ENCODE results near the gene FBXO28. TPM values are rescaled to one million over a fixed set of nuclear protein-coding genes. Genes with fewer than 3 reads are reported as not detected.

Gene FBXO28
- total and polyA plus RNA-seq, 10 of the 15 experiments (the other 5 are each of a cell fraction or from before 2014, with no cell fraction given), result 4.3 to 23.2 (median 18.4) TPM

DNA sequence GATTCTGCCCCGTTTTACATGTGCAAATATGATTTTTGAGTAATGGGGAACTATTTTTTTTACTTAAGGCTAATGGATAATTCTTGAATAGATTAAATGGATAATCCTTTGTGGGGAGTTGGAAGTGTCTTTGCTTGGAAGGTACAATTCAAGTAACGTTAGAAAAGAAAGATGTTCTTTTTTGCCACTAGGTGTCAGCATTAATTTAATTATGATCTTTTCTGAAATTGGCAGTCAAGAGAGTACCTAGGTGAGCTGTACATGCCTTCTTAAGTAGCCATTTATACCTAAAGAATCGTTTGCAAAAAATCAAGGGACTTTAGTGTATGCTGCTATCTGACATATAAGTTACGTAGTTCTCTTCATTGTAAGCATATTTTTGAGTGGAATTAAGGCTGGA, 2.2 kb downstream of the FBXO28 start:
- Histone ChIP-seq H4K20me1 (ENCODE audit: control insufficient read depth, insufficient read depth) (peaks cover 3% of the 10 kb centered on the region; the same call in 1 of the 2 replicates), H3K36me3 (ENCODE audit: control insufficient read depth in 2 of 2, insufficient read depth in 2 of 2, low read length in 1 of 2) (peaks cover 0 to 3% of the 10 kb centered on the region in 2 experiments; a peak in 1 of 4 replicates), H3K27ac (ENCODE audit: control insufficient read depth, insufficient read depth) (no peak overlapping the region), H3K4me1 (ENCODE audit: control insufficient read depth, insufficient read depth, low read length) (0 out of 2 replicates have a peak, but pooled peaks cover 2% of the 10 kb centered on the region), H3K4me3 (peak overlapping the region; percentile 2; the same call in 1 of the 2 replicates), H3K27me3 (replicated peaks in 1 of 2; ENCODE audit: control insufficient read depth in 2 of 2, insufficient read depth in 2 of 2, low read length in 1 of 2) (no peaks in the 10 kb centered on the region), H3K9me3 (replicated peaks; ENCODE audit: control insufficient read depth, insufficient read depth, low read length) (no peaks in the 10 kb centered on the region), H3K79me2 (ENCODE audit: control insufficient read depth, insufficient read depth, low read length) (peaks cover 51% of the 10 kb centered on the region), H2AFZ (ENCODE audit: control insufficient read depth, low read depth, low read length) (no peak overlapping the region), H3K9ac (ENCODE audit: control insufficient read depth, insufficient read depth, low read length) (no peak overlapping the region), H3K4me2 (ENCODE audit: control insufficient read depth, insufficient read depth) (0 out of 2 replicates have a peak overlapping the region, but pooled peaks have one; percentile 30)
- WGBS (ENCODE audit: insufficient coverage, insufficient replicate concordance, low lambda C conversion rate, missing lambda C conversion rate), result 0% methylated on average over 4 of the region's 4 CpGs
- ChIA-PET POLR2A (interaction anchor here (1.0 to 2.0 kb wide), 3 partner anchors 53 to 341 kb away, joined by 3 to 6 read pairs (median 3); partner anchors contain the start of gene NVL), SMC1A (ENCODE audit: uncharacterized antibody, unreplicated experiment) (interaction anchor here (0.7 to 4.5 kb wide), 40 partner anchors 8 to 807 kb away, joined by 3 to 60 read pairs (median 4); partner anchors contain the start of genes NVL and WDR26), CTCF (interaction anchor here (0.6 to 4.8 kb wide), 57 partner anchors 9 to 807 kb away, joined by 3 to 98 read pairs (median 4); partner anchors contain the start of genes DEGS1 and NVL), RAD21 (ENCODE audit: unreplicated experiment) (interaction anchor here (0.6 to 4.1 kb wide), 25 partner anchors 9 to 807 kb away, joined by 3 to 50 read pairs (median 3); partner anchors contain the start of genes DEGS1 and NVL)
- peak; percentile 47 for DNase-seq (ENCODE audit: low read depth, low spot score)
- intact Hi-C loops (cut with micrococcal nuclease; ENCODE audit: unreplicated experiment), result loop anchor here (1.0 to 2.0 kb wide), 3 partner anchors 67 to 341 kb away; partner anchors contain the start of gene DEGS1
- BruUV-seq (replicated peaks), result no TSS peak
- FAIRE-seq, result peak; percentile 62
- in situ Hi-C loops (cut with MboI), result loop anchor here (5.0 kb wide), 1 partner anchor 341 kb away; no protein-coding TSS in a partner anchor
- peak; percentile 60 for ATAC-seq
- TF ChIP-seq RAD21 (IDR thresholded peaks at IDR 0.05; ENCODE audit: insufficient read depth, low read depth, low read length), result peak; percentile 68
- TF ChIP-seq LARP7 (IDR thresholded peaks at IDR 0.05), result no peak
- TF ChIP-seq, protein P1, sequence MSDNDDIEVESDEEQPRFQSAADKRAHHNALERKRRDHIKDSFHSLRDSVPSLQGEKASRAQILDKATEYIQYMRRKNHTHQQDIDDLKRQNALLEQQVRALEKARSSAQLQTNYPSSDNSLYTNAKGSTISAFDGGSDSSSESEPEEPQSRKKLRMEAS (IDR thresholded peaks at IDR 0.05; ENCODE audit: low read depth, low read length), result no peak
- no peak for TF ChIP-seq SMAD1 (IDR thresholded peaks at IDR 0.05; ENCODE audit: low read depth, partially characterized antibody)
- no peak for TF ChIP-seq ZSCAN29 (IDR thresholded peaks at IDR 0.05)
- no peak for TF ChIP-seq ZNF217 (IDR thresholded peaks at IDR 0.05)
- TF ChIP-seq, protein P2, sequence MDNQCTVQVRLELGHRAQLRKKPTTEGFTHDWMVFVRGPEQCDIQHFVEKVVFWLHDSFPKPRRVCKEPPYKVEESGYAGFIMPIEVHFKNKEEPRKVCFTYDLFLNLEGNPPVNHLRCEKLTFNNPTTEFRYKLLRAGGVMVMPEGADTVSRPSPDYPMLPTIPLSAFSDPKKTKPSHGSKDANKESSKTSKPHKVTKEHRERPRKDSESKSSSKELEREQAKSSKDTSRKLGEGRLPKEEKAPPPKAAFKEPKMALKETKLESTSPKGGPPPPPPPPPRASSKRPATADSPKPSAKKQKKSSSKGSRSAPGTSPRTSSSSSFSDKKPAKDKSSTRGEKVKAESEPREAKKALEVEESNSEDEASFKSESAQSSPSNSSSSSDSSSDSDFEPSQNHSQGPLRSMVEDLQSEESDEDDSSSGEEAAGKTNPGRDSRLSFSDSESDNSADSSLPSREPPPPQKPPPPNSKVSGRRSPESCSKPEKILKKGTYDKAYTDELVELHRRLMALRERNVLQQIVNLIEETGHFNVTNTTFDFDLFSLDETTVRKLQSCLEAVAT (IDR thresholded peaks at IDR 0.05), result no peak
- TF ChIP-seq IRF4 (IDR thresholded peaks at IDR 0.05; ENCODE audit: low read depth, low read length), result no peak
- TF ChIP-seq CBX3 (IDR thresholded peaks at IDR 0.05; ENCODE audit: borderline replicate concordance, low read depth), result no peak
- TF ChIP-seq SMC3 (IDR thresholded peaks at IDR 0.05; ENCODE audit: borderline replicate concordance, low read length), result peak; percentile 55; the same call in 1 of the 2 replicates
- TF ChIP-seq JUNB (IDR thresholded peaks at IDR 0.05), result no peak
- TF ChIP-seq FOXM1 (IDR thresholded peaks at IDR 0.05; ENCODE audit: low read depth, low read length), result 0 out of 2 replicates have a peak, but pooled peaks have one; percentile 25
- no peak for TF ChIP-seq SP1 (IDR thresholded peaks at IDR 0.05; ENCODE audit: low read depth, low read length)
- TF ChIP-seq, protein P3, sequence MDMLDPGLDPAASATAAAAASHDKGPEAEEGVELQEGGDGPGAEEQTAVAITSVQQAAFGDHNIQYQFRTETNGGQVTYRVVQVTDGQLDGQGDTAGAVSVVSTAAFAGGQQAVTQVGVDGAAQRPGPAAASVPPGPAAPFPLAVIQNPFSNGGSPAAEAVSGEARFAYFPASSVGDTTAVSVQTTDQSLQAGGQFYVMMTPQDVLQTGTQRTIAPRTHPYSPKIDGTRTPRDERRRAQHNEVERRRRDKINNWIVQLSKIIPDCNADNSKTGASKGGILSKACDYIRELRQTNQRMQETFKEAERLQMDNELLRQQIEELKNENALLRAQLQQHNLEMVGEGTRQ (IDR thresholded peaks at IDR 0.05; ENCODE audit: borderline replicate concordance, low read depth, low read length), result no peak
- TF ChIP-seq, protein P4, sequence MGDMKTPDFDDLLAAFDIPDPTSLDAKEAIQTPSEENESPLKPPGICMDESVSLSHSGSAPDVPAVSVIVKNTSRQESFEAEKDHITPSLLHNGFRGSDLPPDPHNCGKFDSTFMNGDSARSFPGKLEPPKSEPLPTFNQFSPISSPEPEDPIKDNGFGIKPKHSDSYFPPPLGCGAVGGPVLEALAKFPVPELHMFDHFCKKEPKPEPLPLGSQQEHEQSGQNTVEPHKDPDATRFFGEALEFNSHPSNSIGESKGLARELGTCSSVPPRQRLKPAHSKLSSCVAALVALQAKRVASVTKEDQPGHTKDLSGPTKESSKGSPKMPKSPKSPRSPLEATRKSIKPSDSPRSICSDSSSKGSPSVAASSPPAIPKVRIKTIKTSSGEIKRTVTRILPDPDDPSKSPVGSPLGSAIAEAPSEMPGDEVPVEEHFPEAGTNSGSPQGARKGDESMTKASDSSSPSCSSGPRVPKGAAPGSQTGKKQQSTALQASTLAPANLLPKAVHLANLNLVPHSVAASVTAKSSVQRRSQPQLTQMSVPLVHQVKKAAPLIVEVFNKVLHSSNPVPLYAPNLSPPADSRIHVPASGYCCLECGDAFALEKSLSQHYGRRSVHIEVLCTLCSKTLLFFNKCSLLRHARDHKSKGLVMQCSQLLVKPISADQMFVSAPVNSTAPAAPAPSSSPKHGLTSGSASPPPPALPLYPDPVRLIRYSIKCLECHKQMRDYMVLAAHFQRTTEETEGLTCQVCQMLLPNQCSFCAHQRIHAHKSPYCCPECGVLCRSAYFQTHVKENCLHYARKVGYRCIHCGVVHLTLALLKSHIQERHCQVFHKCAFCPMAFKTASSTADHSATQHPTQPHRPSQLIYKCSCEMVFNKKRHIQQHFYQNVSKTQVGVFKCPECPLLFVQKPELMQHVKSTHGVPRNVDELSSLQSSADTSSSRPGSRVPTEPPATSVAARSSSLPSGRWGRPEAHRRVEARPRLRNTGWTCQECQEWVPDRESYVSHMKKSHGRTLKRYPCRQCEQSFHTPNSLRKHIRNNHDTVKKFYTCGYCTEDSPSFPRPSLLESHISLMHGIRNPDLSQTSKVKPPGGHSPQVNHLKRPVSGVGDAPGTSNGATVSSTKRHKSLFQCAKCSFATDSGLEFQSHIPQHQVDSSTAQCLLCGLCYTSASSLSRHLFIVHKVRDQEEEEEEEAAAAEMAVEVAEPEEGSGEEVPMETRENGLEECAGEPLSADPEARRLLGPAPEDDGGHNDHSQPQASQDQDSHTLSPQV (IDR thresholded peaks at IDR 0.05), result 0 out of 2 replicates have a peak, but pooled peaks have one; percentile 25
- no peak for TF ChIP-seq RFX5 (IDR thresholded peaks at IDR 0.05; ENCODE audit: low read depth, low read length)
- TF ChIP-seq RAD51 (IDR thresholded peaks at IDR 0.05), result no peak
- TF ChIP-seq POLR2AphosphoS2 (IDR thresholded peaks at IDR 0.05; ENCODE audit: low read depth, low read length), result no peak
